GM12891 (cell line): ENCODE measurements around the gene RGPD8.

Experiments used
- PAX5 ChIP-seq: IDR thresholded peaks from 2 replicates; pipeline ENCODE4 v1.6.1; 2011; ENCODE audit warnings: low read length, moderate library complexity, mild to moderate bottlenecking; ENCODE audit not compliant: insufficient read depth, severe bottlenecking
- POLR2A ChIP-seq: IDR thresholded peaks from 2 replicates; pipeline ENCODE4 v1.6.1; 2011; ENCODE audit warnings: low read depth, low read length, control low read depth
- POLR2AphosphoS5 ChIP-seq: IDR thresholded peaks from 2 replicates; pipeline ENCODE4 v1.6.1; 2011; ENCODE audit warnings: low read depth, low read length, control low read depth
- POU2F2 ChIP-seq: IDR thresholded peaks from 2 replicates; pipeline ENCODE4 v1.6.1; 2011; ENCODE audit warnings: low read depth, mild to moderate bottlenecking, control low read depth, low read length, moderate library complexity
- TAF1 ChIP-seq: IDR thresholded peaks from 2 replicates; pipeline ENCODE4 v1.6.1; 2011; ENCODE audit warnings: low read depth, low read length, control low read depth

DNA sequence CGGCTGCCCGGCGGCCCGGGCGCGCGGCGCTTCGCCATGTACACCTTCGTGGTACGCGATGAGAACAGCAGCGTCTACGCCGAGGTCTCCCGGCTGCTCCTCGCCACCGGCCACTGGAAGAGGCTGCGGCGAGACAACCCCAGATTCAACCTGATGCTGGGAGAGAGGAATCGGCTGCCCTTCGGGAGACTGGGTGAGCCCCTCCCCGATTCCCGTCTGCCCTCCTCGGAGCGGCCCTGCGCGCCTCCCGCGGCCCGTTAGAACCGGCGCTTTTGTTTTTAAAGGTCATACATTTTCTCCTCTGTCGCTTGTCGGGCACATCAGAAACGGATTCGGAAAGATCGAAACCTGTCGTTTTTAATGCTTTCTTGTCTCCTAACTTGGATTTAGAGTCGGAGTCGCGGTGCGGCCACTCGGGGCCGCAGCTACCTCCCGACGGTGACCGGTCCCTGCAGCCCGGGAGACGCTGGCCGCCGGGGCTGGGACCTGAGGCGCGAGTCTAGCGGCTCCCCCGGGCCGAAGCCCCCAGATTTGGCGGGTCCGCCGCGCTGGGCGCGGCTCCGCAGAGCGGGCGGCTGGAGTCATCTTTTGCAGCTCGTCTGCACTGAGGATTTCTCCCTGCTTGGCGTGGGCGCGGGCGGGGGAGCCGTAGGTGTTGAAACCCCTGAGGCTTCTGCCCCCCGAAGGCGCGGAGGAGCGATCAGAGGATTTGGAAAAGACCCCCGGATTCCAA, 49.0 kb upstream of the RGPD8 start:
- no peak for TF ChIP-seq POLR2AphosphoS5
- TF ChIP-seq TAF1 = no peak
- TF ChIP-seq POLR2A = no peak
- no peak for TF ChIP-seq PAX5
- no peak for TF ChIP-seq POU2F2
